Fibroblast of lung (primary cell): Measurements from ENCODE around the gene RASL11A. TPM values are rescaled to one million over a fixed set of nuclear protein-coding genes. Genes with fewer than 3 reads are reported as not detected.
"Not testable (repeated sequence)": the region's sequence is repeated elsewhere in the genome, so short reads cannot be mapped to it uniquely, and the experiment has no call there.

Source experiments
- DNase-seq, 2 donors: peaks; one replicate each; pipeline versions ENCODE4 v3.0.0 to v3.0.0-alpha.2; 2010; ENCODE audit warnings: low read depth in 2 of 2
- H2AFZ ChIP-seq: 2 replicates; pipeline ENCODE4 v1.5.1; 2012; ENCODE audit warnings: low read length, control low read depth, inconsistent platforms
- H3K27ac ChIP-seq: 2 replicates; pipeline ENCODE4 v1.5.1; 2011; ENCODE audit warnings: low read length, control low read depth; ENCODE audit not compliant: insufficient read depth
- H3K27me3 ChIP-seq: 2 replicates; pipeline ENCODE4 v1.5.1; 2011; ENCODE audit warnings: mild to moderate bottlenecking, low read length; ENCODE audit not compliant: control insufficient read depth, insufficient read depth
- H3K36me3 ChIP-seq: 2 replicates; pipeline ENCODE4 v1.5.1; 2011; ENCODE audit warnings: low read length; ENCODE audit not compliant: control insufficient read depth, insufficient read depth
- H3K4me1 ChIP-seq: 2 replicates; pipeline ENCODE4 v1.5.1; 2011; ENCODE audit warnings: low read length; ENCODE audit not compliant: control insufficient read depth, insufficient read depth; ENCODE audit errors: extremely low read depth
- H3K4me2 ChIP-seq: 2 replicates; pipeline ENCODE4 v1.5.1; 2011; ENCODE audit warnings: low read length, control low read depth; ENCODE audit not compliant: insufficient read depth; ENCODE audit errors: extremely low read depth
- H3K4me3 ChIP-seq, 4 experiments: fragments of 200-600 bp in 1 of 4; sonication (generic) in 1 of 4; replicated peaks in 1 of 4; 2 replicates each; pipeline ENCODE4 v1.5.1; 2011 to 2016; ENCODE audit warnings: low read length in 4 of 4, low read depth in 3 of 4, mild to moderate bottlenecking in 3 of 4, control low read depth in 2 of 4, inconsistent platforms in 1 of 4, mixed read lengths in 1 of 4; ENCODE audit not compliant: insufficient read depth in 1 of 4; ENCODE audit errors: control extremely low read depth in 1 of 4
- H3K79me2 ChIP-seq: 2 replicates; pipeline ENCODE4 v1.5.1; 2012; ENCODE audit warnings: mild to moderate bottlenecking, low read length, inconsistent platforms; ENCODE audit not compliant: control insufficient read depth, insufficient read depth
- H3K9ac ChIP-seq: 2 replicates; pipeline ENCODE4 v1.5.1; 2011; ENCODE audit warnings: mild to moderate bottlenecking, low read length, control low read depth; ENCODE audit not compliant: insufficient read depth
- H3K9me3 ChIP-seq: 2 replicates; pipeline ENCODE4 v1.5.1; 2012; ENCODE audit warnings: low read depth, low read length; ENCODE audit not compliant: control insufficient read depth, insufficient read depth
- H4K20me1 ChIP-seq: 2 replicates; pipeline ENCODE4 v1.5.1; 2011; ENCODE audit warnings: low read length; ENCODE audit not compliant: control insufficient read depth, insufficient read depth; ENCODE audit errors: extremely low read depth
- EZH2 ChIP-seq: IDR thresholded peaks from 2 replicates; pipeline ENCODE4 v1.5.1; 2012; ENCODE audit warnings: low read length, control low read depth, mild to moderate bottlenecking; ENCODE audit errors: missing control alignments
- polyA plus RNA-seq, 2 donors: library from polyadenylated mRNA; depleted of rRNA in 1 of 2; stranded (reverse) in 1 of 2; unstranded in 1 of 2; fragments of >200 nt; gene quantifications; 2 replicates each; pipeline ENCODE4 v1.2.1, GENCODE V29; 2011 to 2012; ENCODE audit warnings: missing spikeins in 1 of 2
- total RNA-seq: library from RNA; depleted of rRNA; stranded (reverse); fragments of >200 nt; gene quantifications from 2 replicates; pipeline ENCODE4 v1.2.1, GENCODE V29; 2014
- TF ChIP-seq, protein P1 (sequence below), 2 donors: IDR thresholded peaks in 1 of 2; conservative IDR thresholded peaks in 1 of 2; 1 replicate in 1 of 2; 2 replicates in 1 of 2; pipeline ENCODE4 v1.5.1; 2011 to 2012; ENCODE audit warnings: low read length in 2 of 2, control low read depth in 1 of 2, inconsistent platforms in 1 of 2, low read depth in 1 of 2, mild to moderate bottlenecking in 1 of 2

The RASL11A gene
- total and polyA plus RNA-seq, 2 donors (not counting 1 experiment from before 2014, with no cell fraction given), result 10.4 to 73.5 TPM

DNA sequence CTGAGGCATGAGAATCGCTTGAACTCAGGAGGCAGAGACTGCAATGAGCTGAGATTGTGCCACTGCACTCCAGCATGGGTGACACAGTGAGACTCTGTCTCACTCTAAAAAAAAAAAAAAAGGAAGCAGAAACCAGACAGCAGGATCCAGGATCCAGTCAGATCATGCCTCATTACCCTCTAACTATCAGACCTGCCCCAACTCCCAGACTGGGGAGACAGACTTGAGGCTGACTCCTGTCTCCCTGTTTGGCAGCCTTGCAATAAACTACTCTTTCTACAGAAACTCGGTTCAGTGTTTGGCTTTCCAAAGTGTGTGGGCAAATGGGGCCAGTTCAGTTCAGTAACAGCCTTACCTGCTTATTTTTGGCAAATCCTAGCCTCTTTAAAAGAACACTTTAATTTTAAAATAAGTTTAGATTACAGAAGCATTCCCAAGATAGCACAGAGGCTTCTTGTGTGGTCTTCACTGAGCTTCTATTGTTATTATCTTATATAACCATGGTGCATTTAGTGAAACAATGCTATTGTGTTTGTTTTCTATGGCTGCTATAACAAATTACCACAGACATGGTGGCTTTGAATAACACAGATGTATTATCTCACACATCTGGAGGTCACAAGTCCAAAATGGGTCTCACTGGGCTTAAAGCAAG, 18.5 kb downstream of the RASL11A start:
- no peak overlapping the region for H3K27ac ChIP-seq
- no peaks in the 10 kb centered on the region for H3K9me3 ChIP-seq
- no peaks in the 10 kb centered on the region for H4K20me1 ChIP-seq
- H3K36me3 ChIP-seq, result no peaks in the 10 kb centered on the region
- no peaks in the 10 kb centered on the region for H3K79me2 ChIP-seq
- H3K4me3 ChIP-seq, result no peak overlapping the region
- DNase-seq, result peak in 1 of 2 donors; percentile 72
- TF ChIP-seq, protein P1, sequence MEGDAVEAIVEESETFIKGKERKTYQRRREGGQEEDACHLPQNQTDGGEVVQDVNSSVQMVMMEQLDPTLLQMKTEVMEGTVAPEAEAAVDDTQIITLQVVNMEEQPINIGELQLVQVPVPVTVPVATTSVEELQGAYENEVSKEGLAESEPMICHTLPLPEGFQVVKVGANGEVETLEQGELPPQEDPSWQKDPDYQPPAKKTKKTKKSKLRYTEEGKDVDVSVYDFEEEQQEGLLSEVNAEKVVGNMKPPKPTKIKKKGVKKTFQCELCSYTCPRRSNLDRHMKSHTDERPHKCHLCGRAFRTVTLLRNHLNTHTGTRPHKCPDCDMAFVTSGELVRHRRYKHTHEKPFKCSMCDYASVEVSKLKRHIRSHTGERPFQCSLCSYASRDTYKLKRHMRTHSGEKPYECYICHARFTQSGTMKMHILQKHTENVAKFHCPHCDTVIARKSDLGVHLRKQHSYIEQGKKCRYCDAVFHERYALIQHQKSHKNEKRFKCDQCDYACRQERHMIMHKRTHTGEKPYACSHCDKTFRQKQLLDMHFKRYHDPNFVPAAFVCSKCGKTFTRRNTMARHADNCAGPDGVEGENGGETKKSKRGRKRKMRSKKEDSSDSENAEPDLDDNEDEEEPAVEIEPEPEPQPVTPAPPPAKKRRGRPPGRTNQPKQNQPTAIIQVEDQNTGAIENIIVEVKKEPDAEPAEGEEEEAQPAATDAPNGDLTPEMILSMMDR (conservative IDR thresholded peaks at IDR 0.05 in 1 of 2, IDR thresholded peaks at IDR 0.05 in 1 of 2; ENCODE audit: low read depth in 1 of 2, low read length in 2 of 2), result no peak
- TF ChIP-seq EZH2, result no peak
- H3K27me3 ChIP-seq, result peaks cover 6% of the 10 kb centered on the region
- H3K4me1 ChIP-seq, result no peaks in the 10 kb centered on the region
- no peak overlapping the region for H3K4me2 ChIP-seq
- no peak overlapping the region for H2AFZ ChIP-seq
- no peak overlapping the region for H3K9ac ChIP-seq

DNA sequence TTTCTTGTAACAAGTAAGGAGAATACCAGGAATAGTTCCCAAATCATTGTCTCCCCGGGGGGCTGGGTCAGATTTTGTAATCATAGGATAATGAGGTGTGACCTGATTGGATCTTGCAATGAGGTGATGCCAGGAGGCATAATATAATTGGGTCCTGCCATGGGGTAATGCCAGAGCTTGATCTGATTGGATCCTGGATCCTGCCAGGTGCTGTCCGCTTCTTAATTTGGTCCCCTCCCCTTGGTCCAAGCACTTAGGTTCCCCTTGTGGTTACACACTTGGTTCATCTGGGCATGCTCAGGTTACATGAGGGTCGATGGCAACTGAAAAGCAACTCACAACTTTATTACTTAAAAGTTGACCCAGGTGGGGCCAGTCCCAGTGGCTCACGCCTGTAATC, 20.1 kb downstream of the RASL11A start:
- no peaks in the 10 kb centered on the region for H4K20me1 ChIP-seq
- H3K4me1 ChIP-seq, result no peaks in the 10 kb centered on the region
- H3K4me2 ChIP-seq, result no peak overlapping the region
- H3K79me2 ChIP-seq, result no peaks in the 10 kb centered on the region
- H3K27me3 ChIP-seq, result peaks cover 11% of the 10 kb centered on the region
- no peak for DNase-seq
- H3K9ac ChIP-seq, result no peak overlapping the region
- H3K36me3 ChIP-seq, result no peaks in the 10 kb centered on the region
- H3K4me3 ChIP-seq, result no peak overlapping the region
- H3K27ac ChIP-seq, result no peak overlapping the region
- no peak for TF ChIP-seq EZH2
- TF ChIP-seq, protein P1 (conservative IDR thresholded peaks at IDR 0.05 in 1 of 2, IDR thresholded peaks at IDR 0.05 in 1 of 2; ENCODE audit: low read depth in 1 of 2, low read length in 2 of 2), result no peak
- no peaks in the 10 kb centered on the region for H3K9me3 ChIP-seq
- H2AFZ ChIP-seq, result no peak overlapping the region

DNA sequence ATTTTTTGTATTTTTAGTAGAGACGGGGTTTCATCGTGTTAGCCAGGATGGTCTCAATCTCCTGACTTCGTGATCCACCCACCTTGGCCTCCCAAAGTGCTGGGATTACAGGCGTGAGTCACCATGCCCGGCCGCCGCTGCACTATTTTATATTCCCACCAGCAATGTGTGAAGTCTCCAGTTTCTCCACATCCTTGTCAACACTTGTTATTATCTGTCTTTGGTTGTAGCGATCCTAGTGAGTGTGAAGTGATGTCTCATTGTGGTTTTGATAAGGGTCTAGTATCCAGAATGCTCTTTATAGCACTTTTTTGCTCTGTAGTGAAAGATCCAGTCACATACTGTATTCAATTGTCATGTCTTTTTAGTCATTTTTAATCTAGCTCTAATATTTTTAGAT, 21.3 kb downstream of the RASL11A start:
- H3K4me3 ChIP-seq, H4K20me1 ChIP-seq, H3K4me2 ChIP-seq, H3K9ac ChIP-seq, H3K79me2 ChIP-seq, H2AFZ ChIP-seq, DNase-seq, H3K4me1 ChIP-seq, H3K27ac ChIP-seq, H3K9me3 ChIP-seq, H3K36me3 ChIP-seq: not testable (repeated sequence)
- H3K27me3 ChIP-seq, result peaks cover 18% of the 10 kb centered on the region
